Activated CD8-positive, alpha-beta T cell treated with anti-CD3 and anti-CD28 coated beads for 36 hours (primary cell): ENCODE data around the gene STATH. TPM values are rescaled to one million over a fixed set of nuclear protein-coding genes. Genes with fewer than 3 reads are reported as not detected.

Experiments
- ATAC-seq: fragments of 200-7000 bp; cut with Tn5 transposase; one replicate; pipeline ENCODE4 v1.10.0; 2021; ENCODE audit warnings: mild to moderate bottlenecking, moderate library complexity
- CTCF ChIA-PET: fragments of 350-600 bp; sonication (Branson Sonifier 250); formaldehyde crosslinking; loops from one replicate; lab custom pipeline; 2021; ENCODE audit warnings: antibody characterized with exemption; lab: Charles Lee
- POLR2A ChIA-PET: fragments of 350-600 bp; sonication (Branson Sonifier 250); formaldehyde crosslinking; loops from one replicate; lab custom pipeline; 2021; ENCODE audit warnings: antibody characterized with exemption; lab: Charles Lee
- DNase-seq: peaks from one replicate; pipeline ENCODE4 v3.0.0-alpha.2; 2020
- H3K27ac Mint-ChIP-seq: one replicate; pipeline ENCODE4 v1.8.0; 2021; ENCODE audit warnings: mild to moderate bottlenecking, mixed read lengths
- H3K27me3 Mint-ChIP-seq: one replicate; pipeline ENCODE4 v1.8.0; 2021; ENCODE audit warnings: mixed read lengths
- H3K36me3 Mint-ChIP-seq: one replicate; pipeline ENCODE4 v1.8.0; 2021; ENCODE audit warnings: low read depth, mixed read lengths
- H3K4me1 Mint-ChIP-seq: one replicate; pipeline ENCODE4 v1.8.0; 2021; ENCODE audit warnings: low read depth, mixed read lengths
- H3K4me3 Mint-ChIP-seq: one replicate; pipeline ENCODE4 v1.8.0; 2021; ENCODE audit warnings: mild to moderate bottlenecking, moderate library complexity, mixed read lengths
- H3K9me3 Mint-ChIP-seq: one replicate; pipeline ENCODE4 v1.8.0; 2021; ENCODE audit warnings: mixed read lengths
- CTCF ChIP-seq: fragments of 200-600 bp; IDR thresholded peaks from one replicate; pipeline ENCODE4 v1.8.0; 2022; ENCODE audit warnings: antibody characterized with exemption, mild to moderate bottlenecking
- intact Hi-C: fragments of 100-400 bp; cut with micrococcal nuclease; formaldehyde crosslinking; loops from one replicate; pipeline ENCODE4 v1.10.0; 2022
- total RNA-seq, 2 experiments: library from RNA; stranded (reverse); gene quantifications; one replicate each; pipeline ENCODE4 v1.2.3, GENCODE V29; 2021

Gene STATH
- total RNA-seq = not detected

GRCh38 chr4:69995526-69996016 is at the start of gene STATH:
Gene STATH (plus strand): TSS chr4:69995966. CDS start chr4:69998438, 2,472 bp downstream.
- Mint-ChIP-seq H3K27me3 (no peaks in the 10 kb centered on the region), H3K4me1 (no peaks in the 10 kb centered on the region)
- no peak for DNase-seq

GRCh38 chr4:69951602-69952001 is 44.2 kb upstream of the STATH start:
- TF ChIP-seq CTCF = no peak
- Mint-ChIP-seq H3K9me3 (peaks cover 2% of the 10 kb centered on the region), H3K27me3 (no peaks in the 10 kb centered on the region), H3K36me3 (no peaks in the 10 kb centered on the region), H3K4me1 (no peaks in the 10 kb centered on the region), H3K27ac (no peak overlapping the region), H3K4me3 (no peak overlapping the region)
- no peak for ATAC-seq
- intact Hi-C loops = no loop called here
- no peak for DNase-seq
- ChIA-PET POLR2A (no interaction called here), CTCF (no interaction called here)

More at GRCh38 chr4:69995526-69996016, at the start of gene STATH:
- ATAC-seq = no peak
- Mint-ChIP-seq H3K9me3 (no peaks in the 10 kb centered on the region), H3K27ac (no peak within 1 kb of the TSS), H3K4me3 (no peak within 1 kb of the TSS), H3K36me3 (no peaks in the 10 kb centered on the region)
- TF ChIP-seq CTCF = no peak
- CTCF ChIA-PET = no interaction called here
- POLR2A ChIA-PET = no interaction called here
- intact Hi-C loops = no loop called here

- no peaks in the 10 kb centered on the region for H3K27me3 Mint-ChIP-seq
- ATAC-seq (no peak), DNase-seq (no peak)
- no peak overlapping the region for H3K27ac Mint-ChIP-seq
- ChIA-PET CTCF (no interaction called here), POLR2A (no interaction called here)
- TF ChIP-seq CTCF = no peak
- H3K4me3 Mint-ChIP-seq = no peak overlapping the region
- H3K9me3 Mint-ChIP-seq = no peaks in the 10 kb centered on the region
- intact Hi-C loops = no loop called here
- H3K36me3 Mint-ChIP-seq = no peaks in the 10 kb centered on the region
- H3K4me1 Mint-ChIP-seq = no peaks in the 10 kb centered on the region
These were observed 38.6 kb upstream of the STATH start for GRCh38 chr4:69957209-69957608.

- no peak within 1 kb of the TSS for H3K27ac Mint-ChIP-seq
- POLR2A ChIA-PET = no interaction called here
- H3K36me3 Mint-ChIP-seq = no peaks in the 10 kb centered on the region
- H3K4me3 Mint-ChIP-seq = no peak within 1 kb of the TSS
- no peaks in the 10 kb centered on the region for H3K27me3 Mint-ChIP-seq
- no peak for DNase-seq
- CTCF ChIA-PET = interaction anchor here (1.8 kb wide), 1 partner anchor 12 kb away, joined by 5 read pairs; no protein-coding TSS in a partner anchor
- intact Hi-C loops = no loop called here
- no peak for ATAC-seq
- no peak for TF ChIP-seq CTCF
- H3K9me3 Mint-ChIP-seq = no peaks in the 10 kb centered on the region
- no peaks in the 10 kb centered on the region for H3K4me1 Mint-ChIP-seq
These were observed 30.1 kb upstream of the STATH start, which contains the start of gene CSN2 for GRCh38 chr4:69965628-69966027. Gene CSN2 (minus strand): TSS chr4:69965728. CDS start chr4:69960995, 4,733 bp downstream.

GRCh38 chr4:69970071-69970470 is 25.7 kb upstream of the STATH start:
- no peak for TF ChIP-seq CTCF
- ATAC-seq = no peak
- no peak overlapping the region for H3K27ac Mint-ChIP-seq
- H3K36me3 Mint-ChIP-seq = no peaks in the 10 kb centered on the region
- no peak for DNase-seq
- H3K9me3 Mint-ChIP-seq = no peaks in the 10 kb centered on the region
- H3K4me3 Mint-ChIP-seq = no peak overlapping the region
- ChIA-PET POLR2A (no interaction called here), CTCF (no interaction called here)
- H3K27me3 Mint-ChIP-seq = no peaks in the 10 kb centered on the region
- no peaks in the 10 kb centered on the region for H3K4me1 Mint-ChIP-seq
- intact Hi-C loops = no loop called here
